SK-N-SH treated with all-trans-retinoic acid at 6 μM for 48 hours (cell line): ENCODE measurements around the gene COA7.

ENCODE experiments used
- ATAC-seq: fragments of 200-7000 bp; cut with Tn5 transposase; 3 replicates; pipeline ENCODE4 v1.9.1; 2020; ENCODE audit warnings: mild to moderate bottlenecking, moderate library complexity
- ARNTL ChIP-seq: fragments of 450-650 bp; formaldehyde crosslinking; IDR thresholded peaks from 2 replicates; pipeline ENCODE4 v1.5.0; 2020; ENCODE audit warnings: low read depth, mild to moderate bottlenecking, moderate library complexity, borderline replicate concordance
- BACH2 ChIP-seq: fragments of 250-450 bp; sonication (Bioruptor Pico); IDR thresholded peaks from 2 replicates; pipeline ENCODE4 v1.9.0; 2021; ENCODE audit warnings: mild to moderate bottlenecking, borderline replicate concordance
- CSRNP3 ChIP-seq: fragments of 250-450 bp; sonication (Bioruptor Pico); IDR thresholded peaks from 2 replicates; pipeline ENCODE4 v1.5.1; 2021; ENCODE audit warnings: mild to moderate bottlenecking, moderate library complexity
- ESRRG ChIP-seq: fragments of 250-450 bp; sonication (Bioruptor Pico); IDR thresholded peaks from 2 replicates; pipeline ENCODE4 v1.6.1; 2021; ENCODE audit warnings: mild to moderate bottlenecking
- GLIS3 ChIP-seq: fragments of 250-450 bp; sonication (Bioruptor Pico); IDR thresholded peaks from 2 replicates; pipeline ENCODE4 v1.5.0; 2020; ENCODE audit warnings: mild to moderate bottlenecking, moderate library complexity
- ISL1 ChIP-seq: fragments of 250-450 bp; sonication (Bioruptor Pico); IDR thresholded peaks from 2 replicates; pipeline ENCODE4 v2.1.2; 2022; ENCODE audit warnings: mild to moderate bottlenecking, moderate library complexity
- OSR1 ChIP-seq: fragments of 250-450 bp; sonication (Bioruptor Pico); IDR thresholded peaks from 2 replicates; pipeline ENCODE4 v1.8.0; 2022; ENCODE audit warnings: moderate library complexity, mild to moderate bottlenecking, inconsistent platforms
- POU6F1 ChIP-seq: fragments of 250-450 bp; sonication (Bioruptor Pico); IDR thresholded peaks from 2 replicates; pipeline ENCODE4 v1.8.0; 2021; ENCODE audit warnings: low read depth, mild to moderate bottlenecking, moderate library complexity, borderline replicate concordance
- PPARA ChIP-seq: fragments of 250-450 bp; sonication (Bioruptor Pico); IDR thresholded peaks from 2 replicates; pipeline ENCODE4 v1.5.0; 2020; ENCODE audit warnings: mild to moderate bottlenecking, borderline replicate concordance
- RARB ChIP-seq: fragments of 250-450 bp; sonication (Bioruptor Pico); IDR thresholded peaks from 2 replicates; pipeline ENCODE4 v1.8.0; 2021; ENCODE audit warnings: mild to moderate bottlenecking, moderate library complexity
- SNAI2 ChIP-seq: fragments of 250-450 bp; sonication (Bioruptor Pico); IDR thresholded peaks from 2 replicates; pipeline ENCODE4 v1.5.0; 2020; ENCODE audit warnings: mild to moderate bottlenecking, moderate library complexity
- TOX ChIP-seq: fragments of 250-450 bp; sonication (Bioruptor Pico); IDR thresholded peaks from 2 replicates; pipeline ENCODE4 v1.8.0; 2021; ENCODE audit warnings: mild to moderate bottlenecking, moderate library complexity, borderline replicate concordance
- TSHZ2 ChIP-seq: fragments of 250-450 bp; sonication (Bioruptor Pico); IDR thresholded peaks from 2 replicates; pipeline ENCODE4 v1.5.0; 2020; ENCODE audit warnings: mild to moderate bottlenecking, moderate library complexity
- ZC3H10 ChIP-seq: fragments of 250-450 bp; sonication (Bioruptor Pico); IDR thresholded peaks from 2 replicates; pipeline ENCODE4 v1.5.1; 2021; ENCODE audit warnings: mild to moderate bottlenecking, moderate library complexity
- ZFP3 ChIP-seq: fragments of 250-450 bp; sonication (Bioruptor Pico); IDR thresholded peaks from 2 replicates; pipeline ENCODE4 v1.5.0; 2020; ENCODE audit warnings: mild to moderate bottlenecking, moderate library complexity
- ZFP30 ChIP-seq: fragments of 450-650 bp; formaldehyde crosslinking; IDR thresholded peaks from 2 replicates; pipeline ENCODE4 v1.5.0; 2022; ENCODE audit warnings: mild to moderate bottlenecking, moderate library complexity
- ZNF565 ChIP-seq: fragments of 450-650 bp; formaldehyde crosslinking; conservative IDR thresholded peaks from 2 replicates; pipeline ENCODE4 v1.5.0; 2020; ENCODE audit warnings: low read depth, mild to moderate bottlenecking, moderate library complexity
- ZNF70 ChIP-seq: fragments of 450-650 bp; formaldehyde crosslinking; IDR thresholded peaks from 2 replicates; pipeline ENCODE4 v1.5.0; 2020; ENCODE audit warnings: mild to moderate bottlenecking, moderate library complexity
- ZNF8 ChIP-seq: fragments of 450-650 bp; formaldehyde crosslinking; IDR thresholded peaks from 2 replicates; pipeline ENCODE4 v1.5.0; 2020; ENCODE audit warnings: mild to moderate bottlenecking, moderate library complexity

Gene COA7

GRCh38 chr1:52676249-52676903, 21.8 kb downstream of the COA7 start:
- ATAC-seq = no peak
- TF ChIP-seq TSHZ2 (CRISPR knock-in tag) (no peak), ZNF8 (CRISPR knock-in tag) (no peak), ESRRG (CRISPR knock-in tag) (no peak), TOX (CRISPR knock-in tag) (no peak), ARNTL (CRISPR knock-in tag) (no peak), CSRNP3 (CRISPR knock-in tag) (no peak), GLIS3 (CRISPR knock-in tag) (no peak), ZFP30 (no peak), OSR1 (CRISPR knock-in tag) (no peak), POU6F1 (no peak), PPARA (CRISPR knock-in tag) (no peak)

GRCh38 chr1:52674497-52675384, 23.4 kb downstream of the COA7 start:
- TF ChIP-seq ESRRG (CRISPR knock-in tag) (no peak), CSRNP3 (CRISPR knock-in tag) (no peak), PPARA (CRISPR knock-in tag) (no peak), BACH2 (CRISPR knock-in tag) (no peak), ZNF565 (CRISPR knock-in tag) (no peak), SNAI2 (CRISPR knock-in tag) (no peak), TOX (CRISPR knock-in tag) (no peak), ZFP3 (CRISPR knock-in tag) (no peak), RARB (no peak), ARNTL (CRISPR knock-in tag) (no peak), ZFP30 (no peak), GLIS3 (CRISPR knock-in tag) (no peak), TSHZ2 (CRISPR knock-in tag) (no peak), ZC3H10 (CRISPR knock-in tag) (no peak), POU6F1 (no peak), ZNF8 (CRISPR knock-in tag) (no peak), ISL1 (CRISPR knock-in tag) (no peak), ZNF70 (no peak)
- peak; percentile 53 for ATAC-seq
